Mucosa of descending colon (tissue), 3 donors: Measurements from ENCODE around the gene APCDD1L. TPM values are rescaled to one million over a fixed set of nuclear protein-coding genes. Genes with fewer than 3 reads are reported as not detected.

Source experiments
- ATAC-seq: fragments of 200-7000 bp; cut with Tn5 transposase; one replicate; pipeline ENCODE4 v1.9.1; 2020; ENCODE audit warnings: mild to moderate bottlenecking, moderate library complexity
- DNase-seq, 3 donors: peaks; one replicate each; pipeline ENCODE4 v3.0.0-alpha.2; 2020
- H3K36me3 ChIP-seq: fragments of 200-600 bp; one replicate; pipeline ENCODE4 v1.8.0; 2021; ENCODE audit warnings: low read depth, mild to moderate bottlenecking
- H3K4me1 ChIP-seq: fragments of 200-600 bp; one replicate; pipeline ENCODE4 v1.8.0; 2021; ENCODE audit warnings: low read depth, mild to moderate bottlenecking
- H3K4me3 ChIP-seq: fragments of 200-600 bp; one replicate; pipeline ENCODE4 v1.8.0; 2021; ENCODE audit warnings: mild to moderate bottlenecking
- H3K9me3 ChIP-seq: fragments of 200-600 bp; one replicate; pipeline ENCODE4 v1.8.0; 2021; ENCODE audit warnings: mild to moderate bottlenecking
- intact Hi-C, 2 donors: fragments of 100-400 bp; cut with DNase I in 1 of 2; cut with micrococcal nuclease in 1 of 2; formaldehyde crosslinking; loops; one replicate each; pipeline versions ENCODE4 v1.11.0 to v1.11.1; 2022; cut with DNase I, micrococcal nuclease
- total RNA-seq, 3 donors: library from RNA; stranded (reverse); fragmentation: NEBNext Ultra II Directional in 2 of 3; extraction: Animal tissue kit (Norgen Biotek cat#: 25700) in 2 of 3; gene quantifications; one replicate each; pipeline versions ENCODE4 v1.2.1 to v1.2.4, GENCODE V29; 2021 to 2023
- TF ChIP-seq, protein P1 (sequence below): fragments of 200-600 bp; IDR thresholded peaks from one replicate; pipeline ENCODE4 v1.8.0; 2022; ENCODE audit warnings: antibody characterized with exemption, mild to moderate bottlenecking
- donor health status: DM: no; HTN: no; CAD: no; lungs with moderate emphysema.
- donor health status: DM: no; HTN: no; CAD: no.
- donor health status: DM: no; HTN: yes; CAD: no.

Gene APCDD1L
- total RNA-seq, 3 donors from 2014 or later, result 0.23 to 0.57 (median 0.29) TPM

DNA sequence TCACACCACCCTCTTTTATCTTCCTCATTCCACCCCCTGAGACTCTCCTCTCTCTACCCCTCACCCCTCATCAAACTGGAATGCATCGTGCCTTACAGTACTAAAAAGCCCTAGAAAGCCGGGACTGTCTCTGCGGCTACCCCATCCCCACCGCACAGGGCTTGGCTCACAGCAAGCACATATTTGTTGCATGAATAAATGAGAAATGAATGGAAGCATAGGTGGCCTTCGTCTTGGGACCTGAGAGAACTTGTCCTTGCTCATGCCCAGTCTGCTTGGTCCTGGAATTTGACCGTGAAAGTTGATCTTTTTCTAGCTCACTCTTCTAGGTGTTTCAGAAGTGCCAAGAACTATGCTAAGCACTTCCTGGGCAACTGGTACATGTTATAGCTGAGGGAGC, 53.3 kb downstream of the APCDD1L start:
- TF ChIP-seq, protein P1, sequence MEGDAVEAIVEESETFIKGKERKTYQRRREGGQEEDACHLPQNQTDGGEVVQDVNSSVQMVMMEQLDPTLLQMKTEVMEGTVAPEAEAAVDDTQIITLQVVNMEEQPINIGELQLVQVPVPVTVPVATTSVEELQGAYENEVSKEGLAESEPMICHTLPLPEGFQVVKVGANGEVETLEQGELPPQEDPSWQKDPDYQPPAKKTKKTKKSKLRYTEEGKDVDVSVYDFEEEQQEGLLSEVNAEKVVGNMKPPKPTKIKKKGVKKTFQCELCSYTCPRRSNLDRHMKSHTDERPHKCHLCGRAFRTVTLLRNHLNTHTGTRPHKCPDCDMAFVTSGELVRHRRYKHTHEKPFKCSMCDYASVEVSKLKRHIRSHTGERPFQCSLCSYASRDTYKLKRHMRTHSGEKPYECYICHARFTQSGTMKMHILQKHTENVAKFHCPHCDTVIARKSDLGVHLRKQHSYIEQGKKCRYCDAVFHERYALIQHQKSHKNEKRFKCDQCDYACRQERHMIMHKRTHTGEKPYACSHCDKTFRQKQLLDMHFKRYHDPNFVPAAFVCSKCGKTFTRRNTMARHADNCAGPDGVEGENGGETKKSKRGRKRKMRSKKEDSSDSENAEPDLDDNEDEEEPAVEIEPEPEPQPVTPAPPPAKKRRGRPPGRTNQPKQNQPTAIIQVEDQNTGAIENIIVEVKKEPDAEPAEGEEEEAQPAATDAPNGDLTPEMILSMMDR, result no peak
- ATAC-seq (no peak), DNase-seq (no peak)
- Histone ChIP-seq H3K36me3 (no peaks in the 10 kb centered on the region), H3K4me3 (no peak overlapping the region), H3K4me1 (no peaks in the 10 kb centered on the region), H3K9me3 (no peaks in the 10 kb centered on the region)
- intact Hi-C loops, result no loop called here

DNA sequence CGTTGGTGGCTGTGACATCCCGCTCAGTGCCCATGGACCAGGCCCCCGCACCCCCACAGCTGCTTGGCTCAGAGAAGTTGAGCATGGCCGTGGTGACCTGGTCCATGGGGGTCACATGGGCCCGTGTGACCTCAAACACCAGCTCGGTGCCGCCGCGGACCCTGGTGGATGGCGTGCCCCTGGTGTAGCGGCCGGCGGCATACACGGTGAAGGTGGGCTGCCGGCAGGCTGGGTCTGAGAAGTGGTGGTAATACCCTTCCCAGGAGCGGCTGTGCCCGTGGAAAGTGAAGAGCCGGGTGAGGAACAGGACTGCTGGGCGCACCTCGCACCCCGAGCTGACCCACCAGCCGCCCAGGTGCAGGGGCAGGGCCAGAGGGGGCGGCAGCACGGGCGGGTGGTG, 54.1 kb downstream of the APCDD1L start:
- TF ChIP-seq, protein P1, result no peak
- intact Hi-C loops, result no loop called here
- ATAC-seq, result no peak

DNA sequence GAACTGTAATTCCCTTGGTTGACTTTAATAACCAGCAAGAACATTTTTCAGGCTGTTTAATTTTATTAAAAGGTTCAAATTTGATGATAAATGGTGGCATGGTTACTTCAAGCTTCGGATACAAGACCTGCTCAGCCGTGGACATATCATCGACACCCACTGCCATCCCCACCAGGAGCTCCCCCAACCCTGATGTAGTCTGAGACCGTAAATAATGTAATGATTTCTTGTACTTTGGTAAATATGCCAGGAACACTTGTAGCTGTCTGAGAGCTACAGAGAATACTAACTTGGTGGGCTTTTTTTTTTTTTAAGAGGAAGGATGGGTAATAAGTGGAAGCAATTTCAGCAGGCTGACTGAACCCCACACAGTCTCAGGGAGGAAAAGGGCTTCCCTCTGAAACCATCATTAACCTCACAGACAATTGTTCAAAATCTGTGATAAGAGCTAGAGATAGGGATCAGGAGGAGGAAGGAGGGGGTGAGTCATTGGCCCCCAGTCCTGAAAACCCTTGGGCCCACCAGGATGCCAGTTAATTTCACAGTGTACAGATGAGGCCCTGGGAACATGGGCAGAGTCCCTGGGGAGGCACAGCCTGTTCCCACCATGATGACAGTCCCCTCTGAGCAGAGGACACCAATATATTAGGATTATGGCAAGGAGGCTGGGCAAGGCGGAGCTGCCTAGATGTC, 56.0 kb downstream of the APCDD1L start:
- DNase-seq (no peak), ATAC-seq (no peak)
- TF ChIP-seq, protein P1, result no peak
- H3K4me1 ChIP-seq, result no peaks in the 10 kb centered on the region
- intact Hi-C loops, result loop anchor here in 1 of 2 donors (10.0 kb wide), 1 partner anchor 224 kb away; no protein-coding TSS in a partner anchor
- H3K9me3 ChIP-seq, result no peaks in the 10 kb centered on the region
- no peak overlapping the region for H3K4me3 ChIP-seq
- no peaks in the 10 kb centered on the region for H3K36me3 ChIP-seq

More for the DNA sequence above, 54.1 kb downstream of the APCDD1L start:
- no peak for DNase-seq
- Histone ChIP-seq H3K9me3 (no peaks in the 10 kb centered on the region), H3K4me3 (no peak overlapping the region), H3K4me1 (no peaks in the 10 kb centered on the region), H3K36me3 (no peaks in the 10 kb centered on the region)

DNA sequence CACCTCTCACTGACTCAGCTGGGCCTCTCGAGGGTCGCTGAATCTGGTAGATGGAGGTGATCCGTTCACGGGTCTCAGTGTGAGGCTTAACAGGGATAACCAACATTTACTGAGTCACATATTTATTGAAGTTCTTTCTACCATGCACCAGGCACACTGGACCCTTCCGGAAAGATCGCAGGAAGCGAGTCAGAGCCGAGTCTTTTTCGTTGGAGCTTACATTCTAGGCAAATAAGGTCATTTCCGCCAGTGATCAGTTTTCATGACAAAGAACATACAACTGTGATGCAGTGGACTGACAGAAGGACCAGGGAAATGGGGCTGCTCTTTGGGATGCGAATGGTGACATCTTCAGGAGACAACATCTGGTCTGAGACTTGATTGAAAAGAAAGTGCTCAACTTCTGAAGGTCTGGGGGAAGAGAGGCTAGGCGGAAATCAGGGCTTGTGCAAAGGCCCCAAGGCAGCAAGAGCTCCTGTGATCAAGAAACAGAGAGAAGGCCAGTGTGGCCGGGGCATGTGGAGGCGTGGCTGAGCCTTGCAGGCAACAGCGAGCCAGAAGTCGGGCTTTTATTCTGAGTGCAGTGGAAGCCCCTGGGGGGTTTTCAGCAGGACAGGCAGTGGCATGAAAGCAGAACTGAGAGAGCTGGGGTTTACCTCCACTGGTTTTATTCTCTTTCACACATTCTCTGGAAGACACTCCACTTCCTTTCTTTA, 56.7 kb downstream of the APCDD1L start:
- intact Hi-C loops, result loop anchor here in 1 of 2 donors (10.0 kb wide), 1 partner anchor 224 kb away; no protein-coding TSS in a partner anchor
- DNase-seq (no peak), ATAC-seq (no peak)
- Histone ChIP-seq H3K36me3 (no peaks in the 10 kb centered on the region), H3K4me3 (no peak overlapping the region), H3K4me1 (no peaks in the 10 kb centered on the region), H3K9me3 (no peaks in the 10 kb centered on the region)
- TF ChIP-seq, protein P1, result no peak

DNA sequence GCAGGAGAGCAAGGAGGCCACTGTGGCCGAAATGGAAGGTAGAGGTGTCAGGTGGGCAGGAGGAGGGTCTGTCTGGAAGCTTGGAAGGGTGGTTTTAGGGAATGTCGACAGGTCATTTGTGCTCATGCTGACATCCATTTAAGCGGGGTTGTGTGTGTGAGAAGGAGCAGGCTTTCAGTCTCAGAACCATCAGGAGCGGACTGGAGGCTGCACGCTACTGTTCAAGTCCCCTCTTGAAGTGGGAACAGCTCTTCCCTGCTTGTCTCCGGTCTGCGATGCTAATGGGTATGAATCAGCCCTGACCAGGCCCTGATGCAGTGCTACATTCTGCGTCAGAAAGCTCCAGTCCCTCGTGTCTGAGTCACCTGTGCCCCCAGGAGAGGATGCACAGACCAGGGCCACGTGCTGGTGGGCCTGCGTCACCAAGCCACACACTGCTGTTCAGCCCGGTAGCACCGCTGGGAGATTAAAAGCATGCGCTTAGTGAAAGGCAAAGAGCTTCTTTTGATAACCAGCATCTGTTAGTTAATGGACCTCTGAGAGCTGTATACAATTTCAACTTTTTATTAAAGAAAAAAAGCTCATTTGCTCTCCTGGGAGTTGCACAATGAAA, 58.0 kb downstream of the APCDD1L start:
- no peak for ATAC-seq
- DNase-seq, result no peak
- no peaks in the 10 kb centered on the region for H3K36me3 ChIP-seq
- no peak overlapping the region for H3K4me3 ChIP-seq
- H3K9me3 ChIP-seq, result no peaks in the 10 kb centered on the region
- intact Hi-C loops, result loop anchor here in 1 of 2 donors (10.0 kb wide), 1 partner anchor 222 kb away; no protein-coding TSS in a partner anchor
- H3K4me1 ChIP-seq, result no peaks in the 10 kb centered on the region
- TF ChIP-seq, protein P1, result no peak
